A673 (cell line): ENCODE data around the gene BCAR3.

Experiments used
- CTCF ChIP-seq: fragments of 300-800, 200-600 bp; sonication (generic); conservative IDR thresholded peaks from 2 replicates; pipeline ENCODE4 v1.5.1; 2017; ENCODE audit warnings: low read depth, mild to moderate bottlenecking, antibody characterized with exemption, low read length, moderate library complexity, mixed read lengths
- EZH2 ChIP-seq: fragments of 200-600 bp; sonication (generic); IDR thresholded peaks from 2 replicates; pipeline ENCODE4 v1.6.1; 2017; ENCODE audit warnings: borderline replicate concordance, low read depth, mild to moderate bottlenecking, mixed read lengths, antibody characterized with exemption, low read length; ENCODE audit not compliant: poor library complexity, severe bottlenecking

GRCh38 chr1:93611668-93612067 is 70.0 kb downstream of the BCAR3 start:
- TF ChIP-seq CTCF (no peak), EZH2 (no peak)
